ENCODE measurements around the gene CYP3A4.
"Not testable (repeated sequence)": the region's sequence is repeated elsewhere in the genome, so short reads cannot be mapped to it uniquely, and the experiment has no call there.

Gene CYP3A4

GRCh38 chr7:99730238-99730810 is 53.7 kb downstream of the CYP3A4 start:
- TF ChIP-seq TCF4 (CRISPR knock-in tag; IDR thresholded peaks at IDR 0.05; ENCODE audit: borderline replicate concordance) (no peak), ZC3H10 (CRISPR knock-in tag; IDR thresholded peaks at IDR 0.05) (no peak), ISL1 (CRISPR knock-in tag; IDR thresholded peaks at IDR 0.05) (no peak), ZFP30 (CRISPR knock-in tag; IDR thresholded peaks at IDR 0.05) (no peak), CSDC2 (CRISPR knock-in tag; IDR thresholded peaks at IDR 0.05) (no peak), PPARA (CRISPR knock-in tag; IDR thresholded peaks at IDR 0.05; ENCODE audit: borderline replicate concordance) (no peak), OSR1 (CRISPR knock-in tag; IDR thresholded peaks at IDR 0.05) (no peak)
- TF ChIP-seq, protein P1, sequence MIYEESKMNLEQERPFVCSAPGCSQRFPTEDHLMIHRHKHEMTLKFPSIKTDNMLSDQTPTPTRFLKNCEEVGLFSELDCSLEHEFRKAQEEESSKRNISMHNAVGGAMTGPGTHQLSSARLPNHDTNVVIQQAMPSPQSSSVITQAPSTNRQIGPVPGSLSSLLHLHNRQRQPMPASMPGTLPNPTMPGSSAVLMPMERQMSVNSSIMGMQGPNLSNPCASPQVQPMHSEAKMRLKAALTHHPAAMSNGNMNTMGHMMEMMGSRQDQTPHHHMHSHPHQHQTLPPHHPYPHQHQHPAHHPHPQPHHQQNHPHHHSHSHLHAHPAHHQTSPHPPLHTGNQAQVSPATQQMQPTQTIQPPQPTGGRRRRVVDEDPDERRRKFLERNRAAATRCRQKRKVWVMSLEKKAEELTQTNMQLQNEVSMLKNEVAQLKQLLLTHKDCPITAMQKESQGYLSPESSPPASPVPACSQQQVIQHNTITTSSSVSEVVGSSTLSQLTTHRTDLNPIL (CRISPR knock-in tag; IDR thresholded peaks at IDR 0.05; ENCODE audit: low read depth), result no peak
- no peak for ATAC-seq

- ATAC-seq, result no peak
- TF ChIP-seq, protein P1 (CRISPR knock-in tag; IDR thresholded peaks at IDR 0.05; ENCODE audit: low read depth), result no peak
- no peak for TF ChIP-seq ZFP30 (CRISPR knock-in tag; IDR thresholded peaks at IDR 0.05)
- no peak for TF ChIP-seq ZNF70 (CRISPR knock-in tag; IDR thresholded peaks at IDR 0.05)
- no peak for TF ChIP-seq ZC3H10 (CRISPR knock-in tag; IDR thresholded peaks at IDR 0.05)
- TF ChIP-seq ESRRG (CRISPR knock-in tag; IDR thresholded peaks at IDR 0.05), result no peak
- no peak for TF ChIP-seq SNAI2 (CRISPR knock-in tag; IDR thresholded peaks at IDR 0.05)
- TF ChIP-seq RARB (CRISPR knock-in tag; IDR thresholded peaks at IDR 0.05), result no peak
- TF ChIP-seq, protein P2, sequence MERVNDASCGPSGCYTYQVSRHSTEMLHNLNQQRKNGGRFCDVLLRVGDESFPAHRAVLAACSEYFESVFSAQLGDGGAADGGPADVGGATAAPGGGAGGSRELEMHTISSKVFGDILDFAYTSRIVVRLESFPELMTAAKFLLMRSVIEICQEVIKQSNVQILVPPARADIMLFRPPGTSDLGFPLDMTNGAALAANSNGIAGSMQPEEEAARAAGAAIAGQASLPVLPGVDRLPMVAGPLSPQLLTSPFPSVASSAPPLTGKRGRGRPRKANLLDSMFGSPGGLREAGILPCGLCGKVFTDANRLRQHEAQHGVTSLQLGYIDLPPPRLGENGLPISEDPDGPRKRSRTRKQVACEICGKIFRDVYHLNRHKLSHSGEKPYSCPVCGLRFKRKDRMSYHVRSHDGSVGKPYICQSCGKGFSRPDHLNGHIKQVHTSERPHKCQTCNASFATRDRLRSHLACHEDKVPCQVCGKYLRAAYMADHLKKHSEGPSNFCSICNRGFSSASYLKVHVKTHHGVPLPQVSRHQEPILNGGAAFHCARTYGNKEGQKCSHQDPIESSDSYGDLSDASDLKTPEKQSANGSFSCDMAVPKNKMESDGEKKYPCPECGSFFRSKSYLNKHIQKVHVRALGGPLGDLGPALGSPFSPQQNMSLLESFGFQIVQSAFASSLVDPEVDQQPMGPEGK (CRISPR knock-in tag; IDR thresholded peaks at IDR 0.05; ENCODE audit: borderline replicate concordance), result no peak
- TF ChIP-seq ISL1 (CRISPR knock-in tag; IDR thresholded peaks at IDR 0.05), result no peak
- no peak for TF ChIP-seq ZNF565 (CRISPR knock-in tag; conservative IDR thresholded peaks at IDR 0.05; ENCODE audit: low read depth)
- no peak for TF ChIP-seq TOX (CRISPR knock-in tag; IDR thresholded peaks at IDR 0.05; ENCODE audit: borderline replicate concordance)
- TF ChIP-seq GLIS3 (CRISPR knock-in tag; IDR thresholded peaks at IDR 0.05), result no peak
- TF ChIP-seq, protein P3, sequence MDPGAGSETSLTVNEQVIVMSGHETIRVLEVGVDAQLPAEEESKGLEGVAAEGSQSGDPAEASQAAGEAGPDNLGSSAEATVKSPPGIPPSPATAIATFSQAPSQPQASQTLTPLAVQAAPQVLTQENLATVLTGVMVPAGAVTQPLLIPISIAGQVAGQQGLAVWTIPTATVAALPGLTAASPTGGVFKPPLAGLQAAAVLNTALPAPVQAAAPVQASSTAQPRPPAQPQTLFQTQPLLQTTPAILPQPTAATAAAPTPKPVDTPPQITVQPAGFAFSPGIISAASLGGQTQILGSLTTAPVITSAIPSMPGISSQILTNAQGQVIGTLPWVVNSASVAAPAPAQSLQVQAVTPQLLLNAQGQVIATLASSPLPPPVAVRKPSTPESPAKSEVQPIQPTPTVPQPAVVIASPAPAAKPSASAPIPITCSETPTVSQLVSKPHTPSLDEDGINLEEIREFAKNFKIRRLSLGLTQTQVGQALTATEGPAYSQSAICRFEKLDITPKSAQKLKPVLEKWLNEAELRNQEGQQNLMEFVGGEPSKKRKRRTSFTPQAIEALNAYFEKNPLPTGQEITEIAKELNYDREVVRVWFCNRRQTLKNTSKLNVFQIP (CRISPR knock-in tag; IDR thresholded peaks at IDR 0.05; ENCODE audit: borderline replicate concordance, low read depth), result no peak
These were observed 54.3 kb downstream of the CYP3A4 start for GRCh38 chr7:99729486-99730237.

GRCh38 chr7:99728615-99729014 is 55.4 kb downstream of the CYP3A4 start:
- TF ChIP-seq, protein P1 (CRISPR knock-in tag; IDR thresholded peaks at IDR 0.05; ENCODE audit: low read depth), result no peak
- TF ChIP-seq ARNTL (CRISPR knock-in tag; IDR thresholded peaks at IDR 0.05; ENCODE audit: borderline replicate concordance, low read depth) (no peak), PPARA (CRISPR knock-in tag; IDR thresholded peaks at IDR 0.05; ENCODE audit: borderline replicate concordance) (no peak), ESRRG (CRISPR knock-in tag; IDR thresholded peaks at IDR 0.05) (no peak), SNAI2 (CRISPR knock-in tag; IDR thresholded peaks at IDR 0.05) (no peak), RARB (CRISPR knock-in tag; IDR thresholded peaks at IDR 0.05) (no peak), ZFP3 (CRISPR knock-in tag; IDR thresholded peaks at IDR 0.05) (no peak)
- no peak for ATAC-seq

DNA sequence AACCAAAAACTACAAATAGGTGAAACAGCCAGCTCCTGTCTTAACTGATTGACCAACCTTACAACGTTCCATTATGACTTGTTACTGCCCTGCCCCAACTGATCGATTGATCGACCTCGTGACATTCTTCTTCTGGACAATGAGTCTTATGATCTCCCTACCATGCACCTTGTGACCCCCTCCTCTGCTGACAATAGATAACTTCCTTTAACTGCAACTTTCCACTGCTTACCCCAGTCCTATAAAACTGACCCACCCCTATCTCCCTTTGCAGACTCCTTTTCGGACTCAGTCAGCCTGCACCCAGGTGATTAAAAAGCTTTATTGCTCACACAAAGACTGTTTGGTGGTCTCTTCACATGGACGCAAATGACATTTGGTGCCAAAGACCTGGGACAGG is 60.8 kb downstream of the CYP3A4 start:
- not testable (repeated sequence) for ATAC-seq

Data from SK-N-SH treated with all-trans-retinoic acid at 6 μM for 48 hours (cell line).